K562 (cell line): ENCODE results near the gene LOC128125822.

Source experiments
- CHD7 ChIP-seq: fragments of 200-600 bp; sonication (generic); IDR thresholded peaks from one replicate; pipeline ENCODE4 v1.6.1; 2012; ENCODE audit warnings: mild to moderate bottlenecking, low read depth, low read length, inconsistent platforms
- CLOCK ChIP-seq: fragments of 250-450 bp; sonication (Bioruptor Pico); IDR thresholded peaks from 2 replicates; pipeline ENCODE4 v1.4.0; 2020; ENCODE audit warnings: mild to moderate bottlenecking, moderate library complexity, borderline replicate concordance
- DACH1 ChIP-seq: fragments of 450-650 bp; IDR thresholded peaks from 2 replicates; pipeline ENCODE4 v1.6.1; 2018; ENCODE audit not compliant: partially characterized antibody
- GTF2B ChIP-seq: IDR thresholded peaks from 2 replicates; pipeline ENCODE4 v1.6.1; 2011; ENCODE audit not compliant: insufficient read length; ENCODE audit errors: extremely low read depth
- NFIX ChIP-seq: fragments of 250-450 bp; sonication (Bioruptor Pico); IDR thresholded peaks from 2 replicates; pipeline ENCODE4 v1.4.0; 2020; ENCODE audit warnings: low read depth, mild to moderate bottlenecking, moderate library complexity
- PRMT5 ChIP-seq: sonication (generic); formaldehyde crosslinking; IDR thresholded peaks from 2 replicates; pipeline ENCODE4 v1.5.0; 2020; ENCODE audit warnings: missing genetic modification reagents
- ZNF3 ChIP-seq: fragments of 250-450 bp; sonication (Bioruptor Pico); IDR thresholded peaks from 2 replicates; pipeline ENCODE4 v1.5.0; 2021; ENCODE audit warnings: mild to moderate bottlenecking, moderate library complexity

LOC128125822 gene

GRCh38 chr6:63530991-63531390 is 41.3 kb upstream of the LOC128125822 start (continued):
- no peak for TF ChIP-seq CHD7
- no peak for TF ChIP-seq PRMT5 (CRISPR knock-in tag)
- TF ChIP-seq CLOCK, result no peak
- no peak for TF ChIP-seq DACH1
- no peak for TF ChIP-seq ZNF3
- no peak for TF ChIP-seq GTF2B
- no peak for TF ChIP-seq NFIX (CRISPR knock-in tag)
- TF ChIP-seq, all 486 proteins: peak for 0
